NCI-H2029 (cell line): ENCODE results near the gene GADD45B.
"Not testable (repeated sequence)": the region's sequence is repeated elsewhere in the genome, so short reads cannot be mapped to it uniquely, and the experiment has no call there.

Experiments
- DNase-seq: peaks from one replicate; lab custom pipeline; 2025; lab: John Stamatoyannopoulos, UW

GADD45B gene

GRCh38 chr19:2488405-2488941 is 12.5 kb downstream of the GADD45B start:
- no peak for DNase-seq

- peak; percentile 37 for DNase-seq
Observed at GRCh38 chr19:2488942-2489731, 13.2 kb downstream of the GADD45B start.

DNA sequence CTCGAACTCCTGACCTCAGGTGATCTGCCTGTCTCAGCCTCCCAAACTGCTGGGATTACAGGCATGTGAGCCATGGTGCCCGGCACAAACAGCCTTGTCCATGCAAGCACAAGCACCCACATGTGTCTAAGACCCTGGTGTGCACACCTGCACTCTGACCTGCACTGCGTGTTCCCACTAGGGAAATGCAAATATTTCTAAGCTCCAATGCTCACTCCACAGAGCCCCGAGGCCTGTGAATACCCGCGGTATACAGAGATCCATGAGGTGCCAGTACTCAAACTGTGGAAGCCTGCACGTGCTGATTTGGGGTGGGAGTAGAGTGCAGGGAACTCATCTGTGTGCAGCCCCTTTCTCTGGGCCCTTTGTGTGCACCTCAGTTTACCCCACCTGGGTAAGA is 14.7 kb downstream of the GADD45B start:
- no peak for DNase-seq

DNA sequence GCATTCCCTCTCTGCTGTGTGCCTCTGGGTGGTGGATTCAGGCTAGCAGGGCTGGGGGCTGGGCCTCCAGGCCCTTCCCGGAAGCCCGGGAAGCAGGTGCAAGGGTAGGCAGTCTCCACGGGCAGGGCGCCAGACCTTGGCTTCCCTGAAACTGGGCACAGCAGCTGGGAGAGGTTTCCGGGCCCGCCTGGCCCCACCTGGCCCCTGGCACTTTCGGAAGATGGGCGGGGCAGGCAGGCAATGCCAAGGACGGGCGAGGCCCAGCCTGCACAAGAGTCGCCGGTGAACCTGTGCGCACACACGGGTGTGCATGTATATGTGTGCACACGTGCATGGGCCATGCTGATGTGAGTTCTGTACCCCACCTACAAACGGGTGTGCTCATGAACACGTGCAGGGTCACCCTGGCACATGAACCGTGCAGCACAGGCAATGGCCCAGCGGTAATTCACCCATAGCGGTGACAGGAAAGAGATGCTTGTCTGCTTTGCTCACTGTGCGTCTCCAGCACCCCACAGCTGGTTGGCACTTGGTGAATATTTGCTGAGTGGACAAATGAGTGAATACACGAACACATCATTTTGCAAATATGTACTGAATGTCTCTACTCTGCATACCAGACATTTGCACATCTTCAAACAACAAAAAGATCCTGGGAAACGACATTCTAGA is 15.3 kb downstream of the GADD45B start:
- peak; percentile 95 for DNase-seq

DNA sequence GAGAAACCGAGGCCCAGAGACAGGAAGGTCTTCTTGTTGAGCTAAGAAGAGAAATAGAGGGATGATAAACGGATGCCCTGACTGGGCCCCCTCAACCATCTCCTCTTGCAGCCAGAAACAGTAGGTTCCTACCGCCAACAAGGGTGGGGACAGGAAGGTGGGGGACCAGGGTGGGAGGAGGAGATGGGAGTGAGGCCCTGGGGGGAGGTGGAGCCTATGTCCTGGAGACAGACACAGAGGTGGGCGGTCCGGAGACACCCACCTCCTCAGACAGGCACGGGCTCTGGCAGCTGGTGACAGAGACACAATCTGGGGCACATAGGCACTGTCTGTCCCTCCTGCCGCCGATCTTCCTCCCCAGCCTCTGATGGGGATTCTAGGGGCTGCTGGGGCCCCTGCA is 16.9 kb downstream of the GADD45B start:
- no peak for DNase-seq

GRCh38 chr19:2493448-2493847 is 17.5 kb downstream of the GADD45B start:
- DNase-seq = not testable (repeated sequence)

GRCh38 chr19:2494084-2494446 is 18.1 kb downstream of the GADD45B start:
- DNase-seq = no peak

GRCh38 chr19:2494447-2495129 is 18.7 kb downstream of the GADD45B start:
- DNase-seq = peak; percentile 57

DNA sequence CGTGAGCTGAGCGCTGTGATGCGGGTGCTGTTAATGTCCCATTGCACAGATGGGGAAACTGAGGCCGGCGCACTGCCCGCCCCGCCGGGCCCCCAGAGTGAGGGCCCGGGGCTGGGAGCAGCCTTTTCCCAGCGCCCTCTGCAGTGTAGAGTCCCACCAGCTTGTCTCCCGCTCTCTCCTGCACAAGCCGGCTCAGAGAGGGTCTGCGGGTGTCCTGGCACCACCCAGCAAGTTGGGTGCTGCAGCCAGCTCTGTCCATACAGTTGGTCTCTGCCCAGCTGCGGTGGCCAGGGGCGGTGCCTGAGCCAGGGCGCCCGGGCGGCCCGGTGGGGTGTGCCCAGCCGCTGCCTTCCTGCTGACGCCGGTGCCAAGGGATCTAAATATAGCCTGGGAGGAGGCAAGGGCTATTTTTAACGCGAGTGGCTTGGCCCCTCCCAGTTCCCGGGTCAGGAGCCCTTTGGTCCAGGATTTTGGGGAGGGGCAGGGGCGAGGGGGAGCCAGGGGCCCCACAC is 19.3 kb downstream of the GADD45B start:
- peak; percentile 73 for DNase-seq

DNA sequence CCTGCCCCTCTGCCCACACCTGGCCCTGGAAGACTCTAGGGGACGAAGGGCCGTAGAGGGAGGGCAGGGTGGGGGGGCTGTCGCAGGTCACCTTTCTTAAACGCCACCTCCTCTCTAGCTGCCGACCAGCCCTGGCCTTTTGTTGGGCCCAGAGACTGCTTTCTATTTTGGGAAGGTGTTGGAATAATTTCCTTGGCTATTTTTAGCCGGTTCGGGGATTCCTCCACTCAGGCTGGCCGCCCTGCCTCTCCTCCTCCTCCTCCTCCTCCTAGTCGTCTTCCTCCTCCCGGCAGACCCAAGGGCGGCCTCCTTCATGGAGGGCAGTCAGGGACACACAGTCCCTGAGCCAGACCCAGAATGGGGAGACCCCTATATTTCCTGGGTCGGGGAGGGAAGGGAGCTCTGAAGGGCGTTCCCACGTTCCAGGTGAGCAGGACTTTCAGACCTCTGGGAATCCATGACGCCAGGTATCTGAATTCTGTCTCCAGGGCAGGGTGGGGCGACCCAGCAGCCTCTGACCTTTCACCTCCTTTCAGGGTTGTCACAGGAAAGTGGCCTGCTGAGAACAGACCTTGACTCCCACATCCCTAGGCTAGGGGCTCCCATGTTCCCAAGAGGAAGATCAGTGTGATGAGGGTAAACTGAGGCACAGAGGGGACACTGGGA is 19.9 kb downstream of the GADD45B start:
- no peak for DNase-seq

DNA sequence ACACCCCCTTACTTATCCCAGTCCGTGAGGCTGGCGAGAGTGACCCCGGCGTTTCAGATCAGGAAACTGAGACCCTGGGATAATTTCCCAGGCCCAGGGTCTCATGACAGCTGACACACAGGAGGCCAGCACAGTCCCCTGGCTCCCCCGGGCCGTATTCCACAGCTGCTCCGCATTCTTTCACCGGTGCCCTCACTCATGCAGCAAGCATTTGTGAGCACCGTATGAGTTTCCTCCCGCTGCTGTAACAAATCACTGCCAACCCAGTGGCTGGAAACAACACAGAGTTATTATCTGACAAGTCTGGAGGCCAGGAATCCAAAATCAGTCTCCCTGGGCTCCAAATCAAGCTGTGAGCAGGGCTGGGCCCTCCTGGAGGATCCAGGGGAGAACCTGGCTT is 21.3 kb downstream of the GADD45B start:
- no peak for DNase-seq

- no peak for DNase-seq
Observed at GRCh38 chr19:2500156-2500555, 24.2 kb downstream of the GADD45B start.

GRCh38 chr19:2500841-2501261 is 24.9 kb downstream of the GADD45B start:
- no peak for DNase-seq

- no peak for DNase-seq
Observed at GRCh38 chr19:2503521-2504109, 27.7 kb downstream of the GADD45B start.

DNA sequence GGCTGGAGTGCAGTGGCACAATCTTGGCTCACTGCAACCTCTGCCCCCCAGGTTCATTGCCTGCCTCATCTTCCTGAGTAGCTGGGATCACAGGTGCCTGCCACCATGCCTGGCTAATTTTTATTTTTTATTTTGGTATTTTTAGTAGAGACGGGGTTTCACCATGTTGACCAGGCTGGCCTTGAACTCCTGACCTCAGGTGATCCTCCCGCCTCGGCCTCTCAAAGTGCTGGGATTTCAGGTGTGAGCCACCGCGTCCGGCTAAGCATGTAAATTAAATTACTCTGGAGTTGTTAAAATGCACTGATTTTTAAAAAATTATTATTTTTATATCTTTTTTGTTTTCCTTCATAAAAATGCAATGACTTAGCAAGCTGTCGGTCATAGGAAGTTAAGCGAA is 30.7 kb downstream of the GADD45B start:
- not testable (repeated sequence) for DNase-seq

DNA sequence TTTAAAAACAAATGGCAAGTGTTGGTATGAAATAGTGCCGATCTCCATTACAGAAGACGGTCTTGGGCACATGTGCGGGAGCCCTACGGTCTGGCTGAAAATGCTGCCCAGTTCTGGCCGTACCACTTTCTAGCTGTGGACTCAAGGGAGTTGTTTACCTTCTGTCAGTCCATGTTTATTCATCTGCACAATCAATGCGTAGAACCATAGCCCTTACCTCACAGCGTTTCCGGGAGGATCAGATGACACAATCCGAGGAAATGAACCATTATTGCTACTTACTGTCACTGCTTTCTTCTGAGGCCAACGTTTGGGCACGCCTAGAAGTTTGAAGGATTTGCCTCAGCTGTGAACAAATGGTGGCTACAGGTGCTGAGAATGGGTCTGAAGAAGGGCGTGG is 31.2 kb downstream of the GADD45B start:
- DNase-seq = peak; percentile 97

DNA sequence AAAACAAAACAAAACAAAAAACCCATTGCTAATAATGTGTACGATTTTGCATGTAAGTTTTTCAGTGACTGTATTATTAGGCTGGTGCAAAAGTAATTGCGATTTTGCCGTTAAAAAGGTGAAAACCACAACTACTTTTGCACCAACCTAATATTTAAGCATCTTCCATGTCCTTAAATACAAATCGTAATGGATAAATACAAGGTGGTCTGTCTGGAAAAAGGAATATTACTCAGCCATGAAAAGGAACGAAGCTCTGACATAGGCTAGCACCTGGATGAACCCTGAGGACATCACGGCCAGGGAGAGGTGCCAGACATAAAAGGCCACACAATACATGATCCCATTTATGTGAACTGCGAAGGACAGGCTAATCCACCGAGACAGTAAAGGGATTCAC is 33.2 kb downstream of the GADD45B start:
- DNase-seq = no peak

DNA sequence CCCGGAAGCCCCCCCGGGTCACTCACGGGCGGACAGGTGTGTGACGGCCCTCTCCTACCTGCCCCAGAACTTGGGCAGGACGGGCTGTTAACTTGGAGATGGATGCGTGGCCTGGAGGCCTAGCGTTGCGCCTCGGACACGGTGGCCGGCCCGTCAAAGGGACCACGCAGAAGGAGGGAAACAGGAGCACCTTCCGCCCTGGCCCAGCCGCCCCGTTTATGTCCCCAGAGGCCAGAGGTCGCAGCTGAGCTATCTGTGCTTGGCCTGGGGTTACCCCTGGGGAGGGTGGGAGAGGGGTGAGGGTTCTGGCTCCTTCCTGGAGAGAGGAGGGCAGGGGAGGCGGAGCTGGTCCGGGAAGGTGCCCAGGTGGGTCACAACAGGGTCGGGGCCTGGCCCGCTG is 35.6 kb downstream of the GADD45B start:
- no peak for DNase-seq

DNA sequence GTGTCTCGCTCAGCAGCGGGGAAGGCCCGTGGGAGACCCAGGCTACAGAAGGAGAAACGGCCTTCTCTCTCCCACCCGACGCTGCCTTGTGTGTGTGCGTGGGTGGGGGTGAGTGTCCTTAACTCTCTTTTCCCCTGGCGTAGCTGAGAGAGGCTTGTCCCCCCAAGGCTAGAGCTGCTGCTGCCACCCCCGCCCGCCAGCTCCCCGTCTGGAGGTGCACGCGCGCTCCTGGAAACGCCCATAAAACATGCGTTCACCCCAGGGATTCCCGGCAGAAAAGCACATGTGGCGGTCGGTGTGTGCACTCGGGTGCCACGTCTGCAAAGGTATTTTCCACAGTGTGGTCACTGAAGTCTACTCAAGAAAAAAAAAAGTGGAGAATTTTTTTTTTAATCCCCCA is 36.1 kb downstream of the GADD45B start:
- no peak for DNase-seq

- DNase-seq = peak; percentile 56
Observed at GRCh38 chr19:2512523-2513431, 36.9 kb downstream of the GADD45B start.
